Neural cell (in vitro differentiated cells): ENCODE results near the gene PDE2A.

ENCODE experiments used
- CTCF ChIP-seq: fragments of 450-650 bp; IDR thresholded peaks from 2 replicates; pipeline ENCODE4 v1.5.1; 2014; ENCODE audit warnings: antibody characterized with exemption, mild to moderate bottlenecking, moderate library complexity; ENCODE audit not compliant: poor library complexity, severe bottlenecking
- EP300 ChIP-seq: fragments of 450-650 bp; conservative IDR thresholded peaks from 2 replicates; pipeline ENCODE4 v1.6.1; 2014; ENCODE audit warnings: antibody characterized with exemption, mild to moderate bottlenecking, moderate library complexity; ENCODE audit not compliant: poor library complexity, severe bottlenecking
- EZH2 ChIP-seq: fragments of 200-600, 300-800 bp; shearing (Covaris generic), sonication (generic); IDR thresholded peaks from 2 replicates; pipeline ENCODE4 v1.6.1; 2014; ENCODE audit warnings: antibody characterized with exemption, low read length, borderline replicate concordance, mild to moderate bottlenecking; ENCODE audit not compliant: insufficient read depth, poor library complexity, severe bottlenecking
- MXI1 ChIP-seq: fragments of 450-650 bp; conservative IDR thresholded peaks from 2 replicates; pipeline ENCODE4 v1.6.1; 2014; ENCODE audit warnings: antibody characterized with exemption, mild to moderate bottlenecking; ENCODE audit not compliant: poor library complexity, severe bottlenecking
- POLR2AphosphoS5 ChIP-seq: IDR thresholded peaks from 2 replicates; pipeline ENCODE4 v1.6.1; 2012
- RAD21 ChIP-seq: fragments of 450-650 bp; conservative IDR thresholded peaks from 2 replicates; pipeline ENCODE4 v1.6.1; 2014; ENCODE audit warnings: antibody characterized with exemption, mild to moderate bottlenecking, moderate library complexity
- REST ChIP-seq: IDR thresholded peaks from 2 replicates; pipeline ENCODE4 v1.6.1; 2012; ENCODE audit warnings: borderline replicate concordance
- TAF1 ChIP-seq: IDR thresholded peaks from 2 replicates; pipeline ENCODE4 v1.6.1; 2012; ENCODE audit warnings: low read depth

- TF ChIP-seq RAD21, result no peak
- no peak for TF ChIP-seq EZH2
- no peak for TF ChIP-seq CTCF
- TF ChIP-seq POLR2AphosphoS5, result no peak
- TF ChIP-seq REST, result no peak
- no peak for TF ChIP-seq EP300
- TF ChIP-seq MXI1, result no peak
- no peak for TF ChIP-seq TAF1
Measured at GRCh38 chr11:72613450-72613849, 60.8 kb downstream of the PDE2A start.
